Prostate gland (tissue), 2 donors: Measurements from ENCODE around the gene EPG5. TPM values are rescaled to one million over a fixed set of nuclear protein-coding genes. Genes with fewer than 3 reads are reported as not detected.

Experiments used
- DNase-seq: peaks from one replicate; pipeline ENCODE4 v3.0.0-alpha.2; 2019; ENCODE audit warnings: low spot score
- H3K27ac ChIP-seq, 2 donors: fragments of 200-600 bp; sonication (generic); 2 replicates each; pipeline ENCODE4 v1.5.1; 2017 to 2019
- H3K27me3 ChIP-seq: fragments of 200-600 bp; sonication (generic); replicated peaks from 2 replicates; pipeline ENCODE4 v1.5.1; 2019; ENCODE audit not compliant: insufficient read depth
- H3K36me3 ChIP-seq, 2 donors: fragments of 200-600 bp; sonication (generic); 1 replicate in 1 of 2; 2 replicates in 1 of 2; pipeline versions ENCODE4 v1.5.1 to v1.8.1; 2017 to 2019
- H3K4me1 ChIP-seq: fragments of 200-600 bp; sonication (generic); replicated peaks from 2 replicates; pipeline ENCODE4 v1.5.1; 2019
- H3K4me3 ChIP-seq, 2 donors: fragments of 200-600 bp; sonication (generic); 2 replicates each; pipeline ENCODE4 v1.5.1; 2017 to 2019
- H3K9me3 ChIP-seq: fragments of 200-600 bp; sonication (generic); 2 replicates; pipeline ENCODE4 v1.5.1; 2017
- POLR2A ChIP-seq: fragments of 450-650 bp; IDR thresholded peaks from one replicate; pipeline ENCODE4 v1.6.1; 2016; ENCODE audit warnings: antibody characterized with exemption, mild to moderate bottlenecking
- POLR2AphosphoS5 ChIP-seq: sonication (generic); formaldehyde crosslinking; IDR thresholded peaks from one replicate; pipeline ENCODE4 v1.6.1; 2017; ENCODE audit warnings: antibody characterized with exemption
- WGBS: methylation state at CpG from one replicate; pipeline ENCODE4 v1.1.5; 2018; 5-methylcytosine and 5-hydroxymethylcytosine counted together
- intact Hi-C: fragments of 100-400 bp; cut with DNase I; formaldehyde crosslinking; loops from one replicate; pipeline ENCODE4 v1.14.2; 2022
- total RNA-seq, 2 donors: library from RNA; depleted of rRNA; stranded (reverse); fragments of >200 nt; gene quantifications; one replicate each; pipeline ENCODE4 v1.1.0, GENCODE V29; 2016
- TF ChIP-seq, protein P1 (sequence below), 4 experiments: fragments of 200-600 bp in 2 of 4; fragments of 450-650 bp in 2 of 4; sonication (generic) in 2 of 4; IDR thresholded peaks; 1 replicate in 3 of 4; 2 replicates in 1 of 4; pipeline ENCODE4 v1.5.1; 2016 to 2019; ENCODE audit warnings: antibody characterized with exemption in 4 of 4, mild to moderate bottlenecking in 2 of 4, moderate library complexity in 2 of 4

The EPG5 gene
- total RNA-seq, 2 donors from 2014 or later: 21.5 to 50.3 TPM

DNA sequence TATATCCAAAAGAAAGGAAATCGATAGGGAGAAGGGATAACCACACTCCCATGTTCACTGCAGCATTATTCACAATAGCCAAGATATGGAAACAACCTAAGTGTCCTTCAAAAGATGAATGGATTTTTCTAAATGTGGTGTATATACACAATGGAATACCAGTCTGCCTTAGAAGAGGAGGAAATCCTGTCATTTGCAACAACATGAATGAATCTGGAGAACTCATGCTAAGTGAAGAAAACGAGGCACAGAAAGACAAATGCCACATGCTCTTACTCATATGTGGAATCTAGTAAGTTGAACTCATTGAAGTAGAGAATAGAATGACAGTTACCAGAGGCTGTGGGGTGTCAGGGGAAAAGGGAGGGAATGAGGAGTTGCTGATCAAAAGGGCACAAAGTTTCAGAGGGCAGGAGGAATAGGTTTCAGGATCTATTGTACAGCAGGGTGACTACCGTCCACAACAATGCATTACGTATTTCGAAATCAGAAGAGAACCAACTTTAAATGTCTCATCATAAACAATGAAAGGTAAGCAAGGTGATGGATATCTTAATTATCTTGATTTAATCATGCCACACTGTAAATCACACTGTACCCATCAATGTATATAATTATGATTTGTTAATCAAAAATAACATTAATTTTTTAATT, 95.6 kb downstream of the EPG5 start:
- no peaks in the 10 kb centered on the region for H3K9me3 ChIP-seq
- no peaks in the 10 kb centered on the region for H3K27me3 ChIP-seq
- H3K27ac ChIP-seq: no peak overlapping the region
- no peaks in the 10 kb centered on the region for H3K4me1 ChIP-seq
- TF ChIP-seq, protein P1, sequence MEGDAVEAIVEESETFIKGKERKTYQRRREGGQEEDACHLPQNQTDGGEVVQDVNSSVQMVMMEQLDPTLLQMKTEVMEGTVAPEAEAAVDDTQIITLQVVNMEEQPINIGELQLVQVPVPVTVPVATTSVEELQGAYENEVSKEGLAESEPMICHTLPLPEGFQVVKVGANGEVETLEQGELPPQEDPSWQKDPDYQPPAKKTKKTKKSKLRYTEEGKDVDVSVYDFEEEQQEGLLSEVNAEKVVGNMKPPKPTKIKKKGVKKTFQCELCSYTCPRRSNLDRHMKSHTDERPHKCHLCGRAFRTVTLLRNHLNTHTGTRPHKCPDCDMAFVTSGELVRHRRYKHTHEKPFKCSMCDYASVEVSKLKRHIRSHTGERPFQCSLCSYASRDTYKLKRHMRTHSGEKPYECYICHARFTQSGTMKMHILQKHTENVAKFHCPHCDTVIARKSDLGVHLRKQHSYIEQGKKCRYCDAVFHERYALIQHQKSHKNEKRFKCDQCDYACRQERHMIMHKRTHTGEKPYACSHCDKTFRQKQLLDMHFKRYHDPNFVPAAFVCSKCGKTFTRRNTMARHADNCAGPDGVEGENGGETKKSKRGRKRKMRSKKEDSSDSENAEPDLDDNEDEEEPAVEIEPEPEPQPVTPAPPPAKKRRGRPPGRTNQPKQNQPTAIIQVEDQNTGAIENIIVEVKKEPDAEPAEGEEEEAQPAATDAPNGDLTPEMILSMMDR (IDR thresholded peaks at IDR 0.05): no peak
- TF ChIP-seq POLR2AphosphoS5: no peak
- no peak for TF ChIP-seq POLR2A
- DNase-seq: no peak
- WGBS: 84% methylated on average over 5 of the region's 5 CpGs
- intact Hi-C loops: no loop called here
- H3K36me3 ChIP-seq: no peaks in the 10 kb centered on the region
- no peak overlapping the region for H3K4me3 ChIP-seq

DNA sequence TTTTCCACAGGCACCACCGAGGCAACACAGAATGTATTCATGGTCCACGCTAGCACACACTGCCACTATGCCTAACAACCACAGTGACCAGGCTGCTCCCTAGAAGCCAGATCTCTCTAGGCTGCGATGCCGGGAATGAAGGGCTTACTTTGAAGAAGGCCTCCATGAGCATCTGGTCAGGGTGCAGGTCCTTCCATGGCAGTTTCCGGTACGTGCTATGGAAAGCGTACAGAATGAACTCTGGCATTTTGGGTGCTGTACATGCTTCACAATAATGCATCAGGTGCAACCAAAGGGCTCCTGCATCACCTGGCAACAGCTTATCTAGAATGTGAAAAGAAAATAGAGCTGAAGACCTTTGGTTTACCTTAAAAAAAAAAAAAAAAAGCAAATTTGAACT, 96.7 kb downstream of the EPG5 start:
- WGBS: 86% methylated on average over 7 of the region's 7 CpGs
- no peak overlapping the region for H3K4me3 ChIP-seq
- H3K36me3 ChIP-seq: peaks cover 0 to 3% of the 10 kb centered on the region in 2 donors

DNA sequence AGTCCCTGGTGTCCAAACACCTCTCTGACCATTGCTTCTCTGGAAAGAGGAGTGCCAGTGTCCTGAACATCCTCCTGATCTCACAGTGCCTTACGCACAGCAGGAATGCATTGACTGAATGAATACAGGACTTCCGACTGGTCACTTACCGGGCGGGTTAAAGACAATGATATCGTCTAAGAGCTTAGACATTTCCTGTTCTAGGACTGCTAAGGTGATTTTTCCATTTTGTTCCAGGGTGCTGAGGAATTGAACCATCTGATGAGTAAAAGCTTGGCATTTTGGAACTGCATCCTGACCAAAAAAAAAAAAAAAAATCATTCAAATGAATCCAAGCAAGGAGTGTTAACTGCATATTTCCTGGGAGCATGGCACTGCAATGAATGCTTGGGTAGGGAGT, 101.7 kb downstream of the EPG5 start:
- intact Hi-C loops: no loop called here
- DNase-seq: no peak
- WGBS: 100% methylated on average over 5 of the region's 5 CpGs
- no peak for TF ChIP-seq POLR2A
- TF ChIP-seq, protein P1 (IDR thresholded peaks at IDR 0.05): no peak
- TF ChIP-seq POLR2AphosphoS5: no peak
- no peak overlapping the region for H3K4me3 ChIP-seq
- no peaks in the 10 kb centered on the region for H3K4me1 ChIP-seq
- H3K27me3 ChIP-seq: no peaks in the 10 kb centered on the region
- peaks cover 0 to 3% of the 10 kb centered on the region in 2 donors for H3K36me3 ChIP-seq
- no peak overlapping the region for H3K27ac ChIP-seq
- H3K9me3 ChIP-seq: no peaks in the 10 kb centered on the region

More for the DNA sequence above, 96.7 kb downstream of the EPG5 start:
- Histone ChIP-seq H3K27me3 (no peaks in the 10 kb centered on the region), H3K9me3 (no peaks in the 10 kb centered on the region), H3K27ac (no peak overlapping the region), H3K4me1 (no peaks in the 10 kb centered on the region)
- intact Hi-C loops: no loop called here
- no peak for DNase-seq
- TF ChIP-seq POLR2A (no peak), POLR2AphosphoS5 (no peak)
- TF ChIP-seq, protein P1 (IDR thresholded peaks at IDR 0.05): no peak

DNA sequence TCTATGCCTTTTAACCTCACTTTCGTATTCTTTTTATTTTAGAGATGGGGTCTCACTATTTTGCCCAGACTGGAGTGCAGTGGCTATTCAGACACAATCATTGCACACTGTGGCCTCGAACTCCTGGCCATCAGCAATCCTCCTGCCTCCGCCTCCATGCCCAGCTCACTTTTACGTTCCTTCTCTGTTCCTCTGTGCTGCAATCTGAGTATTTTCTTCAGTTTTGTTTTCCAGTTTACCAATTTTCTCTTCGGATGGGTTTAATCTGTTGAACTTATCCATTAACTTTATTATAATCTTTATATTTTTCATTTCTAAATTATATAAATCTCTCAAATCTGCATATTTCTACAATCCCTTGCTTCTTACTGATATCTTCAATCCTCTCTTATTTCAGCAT, 103.0 kb downstream of the EPG5 start:
- Histone ChIP-seq H3K36me3 (peaks cover 3 to 4% of the 10 kb centered on the region in 2 donors), H3K4me1 (no peaks in the 10 kb centered on the region), H3K27ac (no peak overlapping the region), H3K9me3 (no peaks in the 10 kb centered on the region), H3K27me3 (no peaks in the 10 kb centered on the region), H3K4me3 (no peak overlapping the region)
- TF ChIP-seq POLR2AphosphoS5 (no peak), POLR2A (no peak)
- TF ChIP-seq, protein P1 (IDR thresholded peaks at IDR 0.05): no peak
- no peak for DNase-seq
- whole genome bisulfite sequencing: 90% methylated on average over 5 of the region's 5 CpGs
- intact Hi-C loops: no loop called here

DNA sequence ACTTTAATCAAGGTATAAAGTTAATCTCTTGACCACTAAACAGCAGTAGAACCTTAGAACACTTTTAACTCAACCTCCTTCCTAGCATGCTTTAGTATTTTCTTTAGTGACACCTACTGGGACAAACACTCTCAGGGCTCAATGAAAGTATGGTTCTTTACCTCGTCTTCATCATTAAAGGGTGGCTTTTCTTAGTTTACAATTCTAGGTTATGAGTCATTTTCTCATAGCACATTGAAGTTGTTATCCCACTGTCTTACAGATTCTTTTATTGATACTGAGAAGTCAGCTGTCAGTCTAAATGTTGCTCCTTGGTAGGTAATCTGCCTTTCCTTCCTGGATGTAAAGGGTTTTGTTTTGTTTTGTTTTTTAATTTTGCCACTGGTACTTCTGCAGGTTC, 103.7 kb downstream of the EPG5 start:
- whole genome bisulfite sequencing: 68% methylated on average over 1 of the region's 1 CpG
- no peak for DNase-seq
- H3K27me3 ChIP-seq: no peaks in the 10 kb centered on the region
- intact Hi-C loops: no loop called here
- no peaks in the 10 kb centered on the region for H3K9me3 ChIP-seq
- H3K36me3 ChIP-seq: peaks cover 3 to 4% of the 10 kb centered on the region in 2 donors
- TF ChIP-seq, protein P1 (IDR thresholded peaks at IDR 0.05): no peak
- TF ChIP-seq POLR2A: no peak
- no peak for TF ChIP-seq POLR2AphosphoS5
- no peaks in the 10 kb centered on the region for H3K4me1 ChIP-seq
- no peak overlapping the region for H3K27ac ChIP-seq
- no peak overlapping the region for H3K4me3 ChIP-seq
